HFFc6 (cell line): ENCODE measurements around the gene TIGAR. TPM values are rescaled to one million over a fixed set of nuclear protein-coding genes. Genes with fewer than 3 reads are reported as not detected.

Source experiments
- DNase-seq: peaks from one replicate; pipeline ENCODE4 v3.0.0-alpha.2; 2018
- H3K27ac Mint-ChIP-seq: 2 replicates; pipeline ENCODE4 v1.8.0; 2020; ENCODE audit warnings: mild to moderate bottlenecking, mixed read lengths
- H3K27me3 Mint-ChIP-seq: 2 replicates; pipeline ENCODE4 v1.8.0; 2021; ENCODE audit warnings: mild to moderate bottlenecking, moderate library complexity, mixed read lengths; ENCODE audit not compliant: insufficient read depth
- H3K36me3 Mint-ChIP-seq: 2 replicates; pipeline ENCODE4 v1.8.0; 2021; ENCODE audit warnings: low read depth, mixed read lengths
- H3K4me1 Mint-ChIP-seq: 2 replicates; pipeline ENCODE4 v1.8.0; 2020; ENCODE audit warnings: low read depth, mixed read lengths
- H3K4me3 Mint-ChIP-seq: 2 replicates; pipeline ENCODE4 v1.8.0; 2020; ENCODE audit warnings: mild to moderate bottlenecking, moderate library complexity, mixed read lengths
- H3K9me3 Mint-ChIP-seq: 2 replicates; pipeline ENCODE4 v1.8.0; 2020; ENCODE audit warnings: mild to moderate bottlenecking, mixed read lengths
- total RNA-seq, 6 experiments: library from RNA; stranded (reverse); fragmentation: NEBNext Ultra II Directional; extraction: Animal tissue kit (Norgen Biotek cat#: 25700); gene quantifications; 2 replicates in 1 of 6; 3 replicates in 5 of 6; pipeline ENCODE4 v1.2.3, GENCODE V29; 2021
- TF ChIP-seq, protein P1 (sequence below): fragments of 200-600 bp; sonication (generic); IDR thresholded peaks from 2 replicates; pipeline ENCODE4 v1.5.0; 2021; ENCODE audit warnings: antibody characterized with exemption, mild to moderate bottlenecking

Gene TIGAR
- total RNA-seq, 6 experiments from 2014 or later: 29.9 to 51.8 (median 41.8) TPM

DNA sequence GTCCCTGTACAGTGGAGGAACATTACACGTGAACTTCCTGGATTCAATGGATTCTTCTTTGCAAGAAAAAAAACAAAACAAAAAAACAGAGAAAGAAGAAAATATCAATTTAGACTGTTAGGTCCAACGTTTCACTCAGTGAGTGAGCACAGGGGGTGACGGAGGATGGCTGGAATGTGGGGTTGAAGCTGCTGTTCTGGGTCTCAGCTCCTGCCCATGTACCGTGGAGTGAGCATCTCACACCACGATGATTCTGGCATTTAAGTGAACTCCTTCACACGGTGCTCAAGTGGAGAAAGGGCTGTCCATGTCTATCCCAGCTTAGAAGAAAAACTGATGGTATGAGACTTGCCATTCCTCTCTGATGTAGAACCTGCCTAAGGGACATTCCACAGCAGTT lies 24.3 kb upstream of the TIGAR start:
- no peaks in the 10 kb centered on the region for H3K36me3 Mint-ChIP-seq
- no peak overlapping the region for H3K27ac Mint-ChIP-seq
- no peaks in the 10 kb centered on the region for H3K9me3 Mint-ChIP-seq
- H3K4me1 Mint-ChIP-seq: no peaks in the 10 kb centered on the region; the same call in 1 of the 2 replicates
- H3K27me3 Mint-ChIP-seq: peaks cover 54% of the 10 kb centered on the region
- DNase-seq: no peak
- H3K4me3 Mint-ChIP-seq: no peak overlapping the region
- TF ChIP-seq, protein P1, sequence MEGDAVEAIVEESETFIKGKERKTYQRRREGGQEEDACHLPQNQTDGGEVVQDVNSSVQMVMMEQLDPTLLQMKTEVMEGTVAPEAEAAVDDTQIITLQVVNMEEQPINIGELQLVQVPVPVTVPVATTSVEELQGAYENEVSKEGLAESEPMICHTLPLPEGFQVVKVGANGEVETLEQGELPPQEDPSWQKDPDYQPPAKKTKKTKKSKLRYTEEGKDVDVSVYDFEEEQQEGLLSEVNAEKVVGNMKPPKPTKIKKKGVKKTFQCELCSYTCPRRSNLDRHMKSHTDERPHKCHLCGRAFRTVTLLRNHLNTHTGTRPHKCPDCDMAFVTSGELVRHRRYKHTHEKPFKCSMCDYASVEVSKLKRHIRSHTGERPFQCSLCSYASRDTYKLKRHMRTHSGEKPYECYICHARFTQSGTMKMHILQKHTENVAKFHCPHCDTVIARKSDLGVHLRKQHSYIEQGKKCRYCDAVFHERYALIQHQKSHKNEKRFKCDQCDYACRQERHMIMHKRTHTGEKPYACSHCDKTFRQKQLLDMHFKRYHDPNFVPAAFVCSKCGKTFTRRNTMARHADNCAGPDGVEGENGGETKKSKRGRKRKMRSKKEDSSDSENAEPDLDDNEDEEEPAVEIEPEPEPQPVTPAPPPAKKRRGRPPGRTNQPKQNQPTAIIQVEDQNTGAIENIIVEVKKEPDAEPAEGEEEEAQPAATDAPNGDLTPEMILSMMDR: no peak

DNA sequence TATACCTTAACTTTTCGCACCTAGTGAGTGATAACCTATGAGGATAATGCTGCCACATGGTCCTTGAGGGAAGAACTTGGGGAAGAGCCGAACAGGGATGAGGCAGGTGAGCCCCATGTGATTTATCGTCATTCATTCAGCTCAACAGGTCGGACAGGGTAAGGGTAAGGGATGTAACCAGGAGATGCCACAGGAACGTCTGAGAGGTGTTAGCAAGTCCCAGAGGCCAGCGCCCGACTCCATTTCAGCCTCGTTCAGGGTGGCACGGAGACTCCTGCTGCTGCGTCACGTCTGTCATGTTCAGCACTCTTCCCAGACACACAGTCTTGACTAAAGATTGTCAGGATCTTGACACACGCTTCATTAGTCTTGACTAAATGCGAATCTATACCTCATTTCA lies 23.4 kb upstream of the TIGAR start:
- no peaks in the 10 kb centered on the region for H3K9me3 Mint-ChIP-seq
- H3K36me3 Mint-ChIP-seq: no peaks in the 10 kb centered on the region
- peaks cover 52% of the 10 kb centered on the region for H3K27me3 Mint-ChIP-seq
- no peak overlapping the region for H3K27ac Mint-ChIP-seq
- H3K4me3 Mint-ChIP-seq: no peak overlapping the region
- TF ChIP-seq, protein P1: no peak
- H3K4me1 Mint-ChIP-seq: no peaks in the 10 kb centered on the region; the same call in 1 of the 2 replicates
- no peak for DNase-seq

DNA sequence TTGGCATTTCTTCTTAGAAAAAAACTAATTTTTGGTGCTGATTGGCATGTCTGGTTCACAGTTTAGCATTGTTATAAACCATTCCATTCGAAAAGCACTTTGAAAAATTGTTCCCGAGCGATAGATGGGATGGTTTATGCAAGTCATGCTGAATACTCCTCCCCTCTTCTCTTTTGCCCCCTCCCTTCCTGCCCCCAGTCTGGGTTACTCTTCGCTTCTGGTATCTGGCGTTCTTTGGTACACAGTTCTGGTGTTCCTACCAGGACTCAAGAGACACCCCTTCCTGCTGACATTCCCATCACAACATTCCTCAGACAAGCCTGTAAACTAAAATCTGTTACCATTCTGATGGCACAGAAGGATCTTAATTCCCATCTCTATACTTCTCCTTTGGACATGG lies 20.1 kb upstream of the TIGAR start:
- Mint-ChIP-seq H3K4me3 (no peak overlapping the region), H3K27me3 (peaks cover 40% of the 10 kb centered on the region), H3K27ac (no peak overlapping the region)

DNA sequence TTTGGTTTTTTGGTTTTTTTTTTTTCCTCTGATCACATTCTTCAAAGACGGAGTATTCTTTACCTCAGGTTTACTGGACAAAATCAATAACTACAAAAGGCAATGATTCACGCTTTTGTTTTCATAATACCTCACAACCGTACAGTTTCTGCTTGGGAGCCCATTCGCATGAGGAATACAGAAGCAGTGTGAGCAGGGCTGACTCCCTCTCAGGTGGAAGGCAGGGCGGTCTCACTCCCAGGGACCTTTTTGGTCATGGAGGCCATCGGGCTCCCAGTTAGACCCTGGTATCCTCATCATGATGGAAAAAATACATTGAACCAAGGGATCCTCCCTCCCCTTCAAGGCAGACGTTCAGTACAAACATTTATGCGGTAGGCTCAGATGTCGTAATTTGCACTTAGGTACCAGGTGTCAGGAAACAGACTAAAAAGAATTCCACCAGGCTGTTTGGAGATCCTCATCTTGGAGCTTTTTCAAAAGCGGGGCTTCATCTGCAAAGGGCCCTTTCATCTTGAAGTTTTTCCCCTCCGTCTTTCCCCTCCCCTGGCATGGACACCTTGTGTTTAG lies 19.0 kb upstream of the TIGAR start:
- TF ChIP-seq, protein P1: no peak
- H3K36me3 Mint-ChIP-seq: no peaks in the 10 kb centered on the region
- H3K4me3 Mint-ChIP-seq: no peak overlapping the region
- no peaks in the 10 kb centered on the region; the same call in 1 of the 2 replicates for H3K4me1 Mint-ChIP-seq
- H3K27ac Mint-ChIP-seq: no peak overlapping the region
- DNase-seq: no peak
- no peaks in the 10 kb centered on the region for H3K9me3 Mint-ChIP-seq
- H3K27me3 Mint-ChIP-seq: peaks cover 37% of the 10 kb centered on the region

More for the DNA sequence above, 20.1 kb upstream of the TIGAR start:
- TF ChIP-seq, protein P1: no peak
- Mint-ChIP-seq H3K9me3 (no peaks in the 10 kb centered on the region), H3K4me1 (no peaks in the 10 kb centered on the region; the same call in 1 of the 2 replicates), H3K36me3 (no peaks in the 10 kb centered on the region)
- DNase-seq: no peak

DNA sequence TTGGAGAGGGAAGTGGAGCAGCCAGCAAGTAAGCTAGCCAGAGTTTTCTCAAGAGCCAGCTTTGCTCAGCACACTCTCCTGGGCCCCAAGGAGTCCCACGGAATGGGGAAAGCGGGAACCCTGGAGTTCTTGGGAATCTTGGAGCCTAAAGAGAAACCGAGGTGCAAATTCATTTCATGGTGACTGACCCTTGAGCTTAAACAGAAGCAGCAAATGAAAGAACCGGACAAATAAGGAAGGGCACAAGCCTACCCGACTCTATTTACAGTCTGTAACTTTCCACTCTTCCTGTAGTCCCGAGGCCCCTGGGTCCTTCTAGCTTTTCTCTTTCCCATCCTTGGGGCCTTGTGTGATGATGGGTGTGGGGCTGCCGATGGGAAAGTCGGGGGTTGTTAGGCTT lies 18.1 kb upstream of the TIGAR start:
- Mint-ChIP-seq H3K9me3 (no peaks in the 10 kb centered on the region), H3K4me1 (peaks cover 5% of the 10 kb centered on the region), H3K27me3 (peaks cover 38% of the 10 kb centered on the region), H3K4me3 (no peak overlapping the region), H3K27ac (no peak overlapping the region), H3K36me3 (no peaks in the 10 kb centered on the region)
- TF ChIP-seq, protein P1: no peak
- no peak for DNase-seq
